ENCODE results near the gene M6PR. TPM values are rescaled to one million over a fixed set of nuclear protein-coding genes. Genes with fewer than 3 reads are reported as not detected.
"Not testable (repeated sequence)": the region's sequence is repeated elsewhere in the genome, so short reads cannot be mapped to it uniquely, and the experiment has no call there.

M6PR gene
- total RNA-seq, 4 donors from 2014 or later, result 72.0 to 96.3 (median 88.5) TPM

GRCh38 chr12:8914716-8915526 is 34.5 kb downstream of the M6PR start:
- DNase-seq (ENCODE audit: extremely low spot score), result no peak
- intact Hi-C loops (cut with DNase I), result no loop called here
- Histone ChIP-seq H3K9me3 (no peaks in the 10 kb centered on the region), H3K36me3 (peaks cover 0 to 18% (median 16%) of the 10 kb centered on the region in 4 donors), H3K27me3 (no peaks in the 10 kb centered on the region), H3K4me1 (peaks cover 21 to 42% (median 35%) of the 10 kb centered on the region in 4 donors), H3K4me3 (peak overlapping the region; percentile 62 to 81 (median 79)), H3K27ac (replicated peaks in 1 of 4) (peak overlapping the region; percentile 91 to 94 (median 91))
- WGBS, result 1% methylated on average over 26 of the region's 35 CpGs
- TF ChIP-seq POLR2A (IDR thresholded peaks at IDR 0.05; ENCODE audit: low read depth), result no peak
- peak in 1 of 2 donors; percentile 4 for TF ChIP-seq POLR2AphosphoS5 (IDR thresholded peaks at IDR 0.05)

GRCh38 chr12:8914033-8914715 is 35.3 kb downstream of the M6PR start, which contains the start of gene PHC1:
PHC1 (plus strand) TSS chr12:8914509; CDS start chr12:8917678, 3,169 bp downstream.
- H3K9me3 ChIP-seq; H3K27me3 ChIP-seq; intact Hi-C loops (cut with DNase I): not testable (repeated sequence)
- TF ChIP-seq CTCF (IDR thresholded peaks at IDR 0.05) (peak in 2 of 3 experiments; percentile 27 to 53), POLR2AphosphoS5 (IDR thresholded peaks at IDR 0.05) (peak; percentile 46 to 51)
- Histone ChIP-seq H3K36me3 (peaks cover 0 to 11% (median 8%) of the 10 kb centered on the region in 4 donors), H3K4me3 (peak within 1 kb of the TSS; percentile 62 to 81 (median 79)), H3K27ac (replicated peaks in 1 of 4) (peak within 1 kb of the TSS; percentile 91 to 94 (median 91)), H3K4me1 (peaks cover 21 to 42% (median 35%) of the 10 kb centered on the region in 4 donors)
- peak; percentile 93 for DNase-seq (ENCODE audit: extremely low spot score)
- WGBS, result 2% methylated on average over 19 of the region's 57 CpGs

- WGBS, result 14% methylated on average over 6 of the region's 6 CpGs
- intact Hi-C loops (cut with DNase I), result no loop called here
These were observed 35.8 kb downstream of the M6PR start for GRCh38 chr12:8913702-8914032.

GRCh38 chr12:8912914-8913313 is 36.5 kb downstream of the M6PR start:
- intact Hi-C loops (cut with DNase I), result no loop called here
- Histone ChIP-seq H3K27me3 (no peaks in the 10 kb centered on the region), H3K4me3 (peak overlapping the region in 2 of 4 donors; percentile 62 to 81), H3K36me3 (no peaks in the 10 kb centered on the region), H3K27ac (replicated peaks in 1 of 4) (peak overlapping the region; percentile 91 to 94 (median 91)), H3K9me3 (no peaks in the 10 kb centered on the region), H3K4me1 (peaks cover 21 to 42% (median 35%) of the 10 kb centered on the region in 4 donors)
- 34% methylated on average over 9 of the region's 9 CpGs for WGBS
- TF ChIP-seq POLR2A (IDR thresholded peaks at IDR 0.05; ENCODE audit: low read depth) (no peak), POLR2AphosphoS5 (IDR thresholded peaks at IDR 0.05) (no peak), CTCF (IDR thresholded peaks at IDR 0.05) (peak in 1 of 3 experiments; percentile 23)
- DNase-seq (ENCODE audit: extremely low spot score), result no peak

More at GRCh38 chr12:8913702-8914032, 35.8 kb downstream of the M6PR start:
- H3K36me3 ChIP-seq, result peaks cover 0 to 6% (median 3%) of the 10 kb centered on the region in 4 donors
- peak overlapping the region; percentile 91 to 94 (median 91) for H3K27ac ChIP-seq (replicated peaks in 1 of 4)
- H3K4me3 ChIP-seq, result peak overlapping the region; percentile 62 to 81 (median 79)
- no peak for DNase-seq (ENCODE audit: extremely low spot score)
- H3K27me3 ChIP-seq, result no peaks in the 10 kb centered on the region
- no peaks in the 10 kb centered on the region for H3K9me3 ChIP-seq
- H3K4me1 ChIP-seq, result peaks cover 21 to 42% (median 35%) of the 10 kb centered on the region in 4 donors
- TF ChIP-seq POLR2AphosphoS5 (IDR thresholded peaks at IDR 0.05) (no peak), CTCF (IDR thresholded peaks at IDR 0.05) (no peak), POLR2A (IDR thresholded peaks at IDR 0.05; ENCODE audit: low read depth) (no peak), EP300 (IDR thresholded peaks at IDR 0.05) (no peak)
